Measurements from ENCODE around the gene MIAT.
"Not testable (repeated sequence)": the region's sequence is repeated elsewhere in the genome, so short reads cannot be mapped to it uniquely, and the experiment has no call there.

Gene MIAT

GRCh38 chr22:26700462-26700861 is 43.1 kb downstream of the MIAT start:
- no peak for DNase-seq (ENCODE audit: low spot score)

- DNase-seq (ENCODE audit: low spot score), result no peak
These were observed 43.5 kb downstream of the MIAT start for GRCh38 chr22:26700886-26701285.

GRCh38 chr22:26701323-26701722 is 43.9 kb downstream of the MIAT start:
- no peak for DNase-seq (ENCODE audit: low spot score)

GRCh38 chr22:26702906-26703830 is 45.8 kb downstream of the MIAT start:
- DNase-seq (ENCODE audit: low spot score), result peak; percentile 49

GRCh38 chr22:26705379-26705778 is 48.0 kb downstream of the MIAT start:
- DNase-seq (ENCODE audit: low spot score), result not testable (repeated sequence)

- no peak for DNase-seq (ENCODE audit: low spot score)
These were observed 49.7 kb downstream of the MIAT start for GRCh38 chr22:26707090-26707489.

- no peak for DNase-seq (ENCODE audit: low spot score)
These were observed 50.2 kb downstream of the MIAT start for GRCh38 chr22:26707581-26707980.

GRCh38 chr22:26708256-26709009 is 51.0 kb downstream of the MIAT start:
- DNase-seq (ENCODE audit: low spot score), result no peak

GRCh38 chr22:26709617-26710390 is 52.4 kb downstream of the MIAT start:
- peak; percentile 50 for DNase-seq (ENCODE audit: low spot score)

GRCh38 chr22:26711205-26711963 is 54.0 kb downstream of the MIAT start:
- DNase-seq (ENCODE audit: low spot score), result no peak

GRCh38 chr22:26712158-26712557 is 54.8 kb downstream of the MIAT start:
- no peak for DNase-seq (ENCODE audit: low spot score)

- DNase-seq (ENCODE audit: low spot score), result no peak
These were observed 56.5 kb downstream of the MIAT start for GRCh38 chr22:26713823-26714449.

GRCh38 chr22:26714971-26715370 is 57.6 kb downstream of the MIAT start:
- no peak for DNase-seq (ENCODE audit: low spot score)

- DNase-seq (ENCODE audit: low spot score), result no peak
These were observed 58.1 kb downstream of the MIAT start for GRCh38 chr22:26715392-26715936.

GRCh38 chr22:26718488-26718887 is 61.1 kb downstream of the MIAT start:
- DNase-seq (ENCODE audit: low spot score), result no peak

GRCh38 chr22:26718905-26719304 is 61.5 kb downstream of the MIAT start:
- DNase-seq (ENCODE audit: low spot score), result peak; percentile 84

GRCh38 chr22:26722159-26722558 is 64.8 kb downstream of the MIAT start:
- peak; percentile 29 for DNase-seq (ENCODE audit: low spot score)

- DNase-seq (ENCODE audit: low spot score), result no peak
These were observed 67.0 kb downstream of the MIAT start for GRCh38 chr22:26724414-26724813.

GRCh38 chr22:26725012-26725676 is 67.8 kb downstream of the MIAT start:
- no peak for DNase-seq (ENCODE audit: low spot score)
